Measurements from ENCODE around the gene PSMD6.

Gene PSMD6

DNA sequence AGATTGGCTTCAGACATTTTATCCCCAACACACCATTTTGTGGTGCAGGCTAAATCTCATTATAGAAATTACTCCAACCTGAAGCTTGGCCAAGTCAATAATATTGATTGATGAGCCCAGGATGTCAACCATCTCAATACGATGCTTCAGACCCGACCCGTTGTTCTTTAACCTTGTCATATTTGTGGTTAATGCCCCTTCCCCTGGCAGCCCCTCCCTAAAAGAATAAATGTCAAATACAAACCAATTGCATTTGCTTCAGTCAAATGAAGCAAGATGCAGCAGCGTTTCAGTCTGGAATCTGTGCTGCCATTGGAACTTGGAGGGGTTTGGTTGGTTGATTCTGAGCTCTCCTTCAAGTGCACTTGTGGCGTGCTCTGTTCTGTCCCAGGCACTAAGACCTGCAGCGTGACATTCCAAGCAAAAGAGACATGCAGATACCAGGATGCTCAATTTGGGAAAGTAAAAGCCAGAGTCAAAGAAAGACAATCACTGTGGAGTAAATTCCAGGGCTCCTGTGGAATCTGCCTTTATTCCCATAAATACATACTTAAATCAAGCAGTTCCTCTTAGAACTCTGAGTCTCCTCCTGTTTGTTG is 23.8 kb upstream of the PSMD6 start:
- Histone ChIP-seq H3K36me3 (ENCODE audit: control insufficient read depth in 2 of 2, insufficient read depth in 2 of 2, low read length in 2 of 2) (no peaks in the 10 kb centered on the region), H3K9ac (ENCODE audit: low read depth in 1 of 2, low read length in 2 of 2) (no peak overlapping the region), H3K9me3 (ENCODE audit: control insufficient read depth in 2 of 2, low read length in 2 of 2) (no peaks in the 10 kb centered on the region), H3K27me3 (ENCODE audit: control insufficient read depth in 2 of 2, insufficient read depth in 2 of 2, low read length in 2 of 2) (no peaks in the 10 kb centered on the region), H3K27ac (ENCODE audit: low read depth in 2 of 2, low read length in 2 of 2) (no peak overlapping the region), H3K4me1 (ENCODE audit: control insufficient read depth in 2 of 2, insufficient read depth in 2 of 2, low read length in 2 of 2) (no peaks in the 10 kb centered on the region), H3K4me3 (ENCODE audit: low read length in 2 of 2) (no peak overlapping the region)

DNA sequence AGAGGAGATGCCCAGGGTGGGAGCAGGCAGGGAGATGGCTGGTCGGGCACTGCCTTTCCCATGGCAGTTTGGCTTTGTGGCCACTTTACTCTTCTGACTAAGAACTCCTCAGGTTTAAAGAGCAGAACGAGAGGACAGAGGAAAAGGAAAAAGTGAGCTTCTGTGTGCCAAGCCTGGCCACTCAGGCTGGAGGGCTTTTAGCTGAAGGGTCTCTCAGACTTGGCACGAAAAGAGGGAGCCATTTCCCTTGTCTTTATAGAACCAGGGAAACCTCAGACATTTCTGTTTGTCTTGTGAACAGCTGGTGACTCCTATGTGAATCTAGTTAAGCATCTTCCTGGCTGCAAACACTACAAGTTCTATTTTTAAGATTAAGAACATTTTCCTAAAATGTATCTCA is 23.3 kb upstream of the PSMD6 start:
- Histone ChIP-seq H3K27me3 (ENCODE audit: control insufficient read depth in 2 of 2, insufficient read depth in 2 of 2, low read length in 2 of 2) (no peaks in the 10 kb centered on the region), H3K4me3 (ENCODE audit: low read length in 2 of 2) (no peak overlapping the region), H3K9me3 (ENCODE audit: control insufficient read depth in 2 of 2, low read length in 2 of 2) (no peaks in the 10 kb centered on the region), H3K27ac (ENCODE audit: low read depth in 2 of 2, low read length in 2 of 2) (no peak overlapping the region), H3K36me3 (ENCODE audit: control insufficient read depth in 2 of 2, insufficient read depth in 2 of 2, low read length in 2 of 2) (no peaks in the 10 kb centered on the region), H3K9ac (ENCODE audit: low read depth in 1 of 2, low read length in 2 of 2) (no peak overlapping the region), H3K4me1 (ENCODE audit: control insufficient read depth in 2 of 2, insufficient read depth in 2 of 2, low read length in 2 of 2) (no peaks in the 10 kb centered on the region)

DNA sequence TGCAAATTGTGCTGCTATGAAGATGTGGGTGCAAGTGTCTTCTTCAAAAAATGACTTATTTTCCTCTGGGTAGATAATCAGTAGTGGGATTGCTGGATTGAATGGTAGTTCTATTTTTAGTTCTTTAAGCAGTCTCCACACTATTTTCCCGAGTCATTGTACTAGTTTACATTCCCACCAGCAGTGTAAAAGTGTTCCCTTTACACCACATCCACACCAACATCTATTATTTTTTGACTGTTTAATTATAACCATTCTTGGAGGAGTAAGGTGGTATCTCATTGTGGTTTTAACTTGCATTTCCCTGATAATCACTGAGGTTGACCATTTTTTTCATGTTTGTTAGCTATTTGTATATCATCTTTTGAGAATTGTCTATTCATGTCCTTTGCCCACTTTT is 19.7 kb upstream of the PSMD6 start:
- no peaks in the 10 kb centered on the region for H3K4me1 ChIP-seq (ENCODE audit: control insufficient read depth in 2 of 2, insufficient read depth in 2 of 2, low read length in 2 of 2)
- no peak overlapping the region for H3K27ac ChIP-seq (ENCODE audit: low read depth in 2 of 2, low read length in 2 of 2)
- H3K27me3 ChIP-seq (ENCODE audit: control insufficient read depth in 2 of 2, insufficient read depth in 2 of 2, low read length in 2 of 2): peaks cover 0 to 3% of the 10 kb centered on the region in 2 donors
- no peaks in the 10 kb centered on the region for H3K9me3 ChIP-seq (ENCODE audit: control insufficient read depth in 2 of 2, low read length in 2 of 2)
- H3K4me3 ChIP-seq (ENCODE audit: low read length in 2 of 2): no peak overlapping the region
- no peaks in the 10 kb centered on the region for H3K36me3 ChIP-seq (ENCODE audit: control insufficient read depth in 2 of 2, insufficient read depth in 2 of 2, low read length in 2 of 2)
- no peak overlapping the region for H3K9ac ChIP-seq (ENCODE audit: low read depth in 1 of 2, low read length in 2 of 2)

DNA sequence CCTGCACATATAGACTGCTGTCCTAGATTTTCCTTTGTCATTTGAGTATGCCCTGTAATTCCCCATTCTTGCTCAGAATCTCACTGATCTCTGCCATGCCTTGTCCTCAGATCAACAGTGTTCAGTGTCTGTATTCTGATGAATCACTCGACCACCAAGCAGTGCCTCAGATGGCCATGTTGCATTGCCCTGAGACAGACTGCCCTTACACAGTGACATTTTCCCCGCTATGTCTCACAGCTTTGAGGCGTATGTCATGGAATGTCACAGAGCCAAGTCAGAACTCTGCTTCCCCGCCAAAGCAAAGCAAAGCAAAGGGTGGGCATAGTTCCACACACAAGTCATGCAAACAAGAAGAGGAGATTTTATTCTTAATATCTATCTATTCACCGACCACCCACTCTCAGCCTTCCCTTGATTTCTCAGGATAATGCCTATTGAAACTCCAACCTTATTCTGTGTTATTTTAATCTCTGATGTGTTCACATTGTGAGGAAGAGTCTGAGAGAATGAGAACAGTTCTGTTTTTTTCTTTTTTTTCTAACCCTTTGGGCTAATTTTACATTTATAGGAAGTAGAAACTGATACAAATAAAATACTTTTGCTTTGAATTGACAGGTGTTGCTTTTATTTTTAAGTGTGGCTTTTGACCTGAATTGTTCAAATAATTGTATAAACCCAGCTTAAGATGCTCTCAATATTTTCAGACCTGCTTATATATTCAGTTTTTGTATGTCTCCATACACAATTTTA is 16.9 kb upstream of the PSMD6 start:
- H3K4me1 ChIP-seq (ENCODE audit: control insufficient read depth in 2 of 2, insufficient read depth in 2 of 2, low read length in 2 of 2): no peaks in the 10 kb centered on the region
- H3K27me3 ChIP-seq (ENCODE audit: control insufficient read depth in 2 of 2, insufficient read depth in 2 of 2, low read length in 2 of 2): peaks cover 0 to 3% of the 10 kb centered on the region in 2 donors
- H3K9ac ChIP-seq (ENCODE audit: low read depth in 1 of 2, low read length in 2 of 2): no peak overlapping the region
- H3K4me3 ChIP-seq (ENCODE audit: low read length in 2 of 2): no peak overlapping the region
- no peaks in the 10 kb centered on the region for H3K9me3 ChIP-seq (ENCODE audit: control insufficient read depth in 2 of 2, low read length in 2 of 2)
- no peaks in the 10 kb centered on the region for H3K36me3 ChIP-seq (ENCODE audit: control insufficient read depth in 2 of 2, insufficient read depth in 2 of 2, low read length in 2 of 2)
- H3K27ac ChIP-seq (ENCODE audit: low read depth in 2 of 2, low read length in 2 of 2): no peak overlapping the region

DNA sequence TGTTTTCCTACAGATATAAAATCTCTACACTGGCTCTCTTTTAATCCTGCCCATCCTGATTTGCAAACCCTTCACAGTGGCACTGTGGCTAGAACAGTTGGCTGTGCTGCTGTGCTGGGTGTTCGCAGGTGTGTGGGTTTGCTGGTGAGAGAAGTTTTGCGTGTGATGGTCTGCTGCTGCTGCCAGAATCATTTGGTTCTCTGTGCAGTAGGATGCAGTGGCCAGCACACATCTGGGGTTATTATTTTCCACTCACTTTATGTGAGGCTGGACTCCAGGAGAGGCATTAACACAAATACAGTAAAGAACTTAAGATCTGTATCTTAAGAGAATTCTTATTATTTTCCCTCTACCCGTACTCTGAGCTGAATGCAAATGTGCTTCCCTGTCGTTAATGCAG is 16.0 kb upstream of the PSMD6 start:
- no peaks in the 10 kb centered on the region for H3K4me1 ChIP-seq (ENCODE audit: control insufficient read depth in 2 of 2, insufficient read depth in 2 of 2, low read length in 2 of 2)
- H3K27me3 ChIP-seq (ENCODE audit: control insufficient read depth in 2 of 2, insufficient read depth in 2 of 2, low read length in 2 of 2): peaks cover 0 to 3% of the 10 kb centered on the region in 2 donors
- no peaks in the 10 kb centered on the region for H3K9me3 ChIP-seq (ENCODE audit: control insufficient read depth in 2 of 2, low read length in 2 of 2)
- no peak overlapping the region for H3K9ac ChIP-seq (ENCODE audit: low read depth in 1 of 2, low read length in 2 of 2)
- H3K36me3 ChIP-seq (ENCODE audit: control insufficient read depth in 2 of 2, insufficient read depth in 2 of 2, low read length in 2 of 2): no peaks in the 10 kb centered on the region
- H3K27ac ChIP-seq (ENCODE audit: low read depth in 2 of 2, low read length in 2 of 2): no peak overlapping the region
- no peak overlapping the region for H3K4me3 ChIP-seq (ENCODE audit: low read length in 2 of 2)

DNA sequence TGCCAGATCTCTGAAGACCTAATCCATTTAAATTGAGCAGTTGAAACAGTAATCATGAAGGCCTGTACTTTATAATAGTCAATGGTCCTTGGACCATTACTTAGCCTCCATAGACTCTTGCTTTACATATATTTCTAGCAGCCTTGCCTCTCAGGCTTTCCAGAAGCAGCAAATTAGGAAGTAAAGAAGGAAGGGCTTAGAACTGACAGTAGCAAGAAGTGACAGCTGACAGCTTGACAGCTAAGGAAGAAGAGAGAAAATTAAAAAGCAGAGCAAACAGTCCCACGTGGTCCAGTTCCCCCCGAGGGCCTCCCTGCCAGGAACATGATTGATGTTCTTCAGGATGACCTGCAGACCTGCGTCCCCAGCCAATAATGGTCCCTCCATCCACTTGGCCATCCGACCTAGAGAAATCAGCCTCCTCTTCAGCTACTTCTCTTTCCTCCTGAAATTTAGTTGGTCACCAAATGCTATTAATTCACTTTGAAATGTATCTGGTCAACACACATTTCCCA is 15.0 kb upstream of the PSMD6 start:
- no peak overlapping the region for H3K27ac ChIP-seq (ENCODE audit: low read depth in 2 of 2, low read length in 2 of 2)
- no peaks in the 10 kb centered on the region for H3K4me1 ChIP-seq (ENCODE audit: control insufficient read depth in 2 of 2, insufficient read depth in 2 of 2, low read length in 2 of 2)
- no peak overlapping the region for H3K9ac ChIP-seq (ENCODE audit: low read depth in 1 of 2, low read length in 2 of 2)
- H3K9me3 ChIP-seq (ENCODE audit: control insufficient read depth in 2 of 2, low read length in 2 of 2): no peaks in the 10 kb centered on the region
- H3K27me3 ChIP-seq (ENCODE audit: control insufficient read depth in 2 of 2, insufficient read depth in 2 of 2, low read length in 2 of 2): peaks cover 0 to 3% of the 10 kb centered on the region in 2 donors
- no peaks in the 10 kb centered on the region for H3K36me3 ChIP-seq (ENCODE audit: control insufficient read depth in 2 of 2, insufficient read depth in 2 of 2, low read length in 2 of 2)
- no peak overlapping the region for H3K4me3 ChIP-seq (ENCODE audit: low read length in 2 of 2)

DNA sequence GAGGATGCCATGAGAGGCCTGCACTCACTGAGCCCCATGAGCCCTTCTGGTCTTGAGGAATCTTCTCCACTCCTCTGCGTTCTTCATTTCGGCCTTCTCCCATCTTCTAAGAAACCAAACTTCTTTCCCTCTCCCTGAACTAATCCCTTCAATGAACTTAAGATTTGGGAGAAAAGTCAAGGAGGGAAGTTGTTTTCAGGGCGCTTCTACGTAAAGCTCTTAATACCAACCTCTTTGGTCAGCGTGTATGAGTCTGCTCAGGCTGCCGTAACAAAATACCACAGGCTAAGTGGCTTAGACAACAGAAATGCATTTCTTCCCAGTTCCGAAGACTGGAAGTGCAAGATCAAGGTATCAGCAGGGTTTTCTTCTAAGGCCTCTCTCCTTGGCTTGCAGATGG is 13.8 kb upstream of the PSMD6 start:
- H3K27me3 ChIP-seq (ENCODE audit: control insufficient read depth in 2 of 2, insufficient read depth in 2 of 2, low read length in 2 of 2): peaks cover 0 to 3% of the 10 kb centered on the region in 2 donors
- no peak overlapping the region for H3K27ac ChIP-seq (ENCODE audit: low read depth in 2 of 2, low read length in 2 of 2)
- H3K9ac ChIP-seq (ENCODE audit: low read depth in 1 of 2, low read length in 2 of 2): no peak overlapping the region
- no peaks in the 10 kb centered on the region for H3K36me3 ChIP-seq (ENCODE audit: control insufficient read depth in 2 of 2, insufficient read depth in 2 of 2, low read length in 2 of 2)
- no peaks in the 10 kb centered on the region for H3K9me3 ChIP-seq (ENCODE audit: control insufficient read depth in 2 of 2, low read length in 2 of 2)
- no peak overlapping the region for H3K4me3 ChIP-seq (ENCODE audit: low read length in 2 of 2)
- no peaks in the 10 kb centered on the region for H3K4me1 ChIP-seq (ENCODE audit: control insufficient read depth in 2 of 2, insufficient read depth in 2 of 2, low read length in 2 of 2)

DNA sequence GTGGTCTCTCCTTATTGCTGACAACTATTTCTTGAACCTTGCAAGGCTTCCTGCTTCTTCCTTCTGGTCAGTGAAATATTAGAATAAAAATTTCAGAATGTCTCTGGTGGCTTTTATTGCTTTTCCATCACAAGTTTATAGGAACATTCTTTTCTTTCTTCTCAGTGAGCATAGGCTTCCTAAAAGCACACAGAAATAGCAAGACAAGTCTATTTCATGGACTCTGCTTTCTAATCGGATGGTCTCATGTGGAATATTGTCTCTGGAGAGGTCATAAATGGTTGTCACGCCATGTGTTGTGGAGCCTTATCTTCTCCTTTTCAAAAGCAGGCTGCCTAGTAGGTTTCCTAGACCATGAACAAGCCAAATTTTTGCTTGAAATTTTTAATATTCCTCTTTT is 9.8 kb upstream of the PSMD6 start:
- H3K9me3 ChIP-seq (ENCODE audit: control insufficient read depth in 2 of 2, low read length in 2 of 2): no peaks in the 10 kb centered on the region
- H3K4me3 ChIP-seq (ENCODE audit: low read length in 2 of 2): no peak overlapping the region
- H3K9ac ChIP-seq (ENCODE audit: low read depth in 1 of 2, low read length in 2 of 2): no peak overlapping the region
- no peaks in the 10 kb centered on the region for H3K36me3 ChIP-seq (ENCODE audit: control insufficient read depth in 2 of 2, insufficient read depth in 2 of 2, low read length in 2 of 2)
- H3K27ac ChIP-seq (ENCODE audit: low read depth in 2 of 2, low read length in 2 of 2): no peak overlapping the region
- H3K27me3 ChIP-seq (ENCODE audit: control insufficient read depth in 2 of 2, insufficient read depth in 2 of 2, low read length in 2 of 2): peaks cover 2 to 8% of the 10 kb centered on the region in 2 donors
- peaks cover 3 to 5% of the 10 kb centered on the region in 2 donors for H3K4me1 ChIP-seq (ENCODE audit: control insufficient read depth in 2 of 2, insufficient read depth in 2 of 2, low read length in 2 of 2)

DNA sequence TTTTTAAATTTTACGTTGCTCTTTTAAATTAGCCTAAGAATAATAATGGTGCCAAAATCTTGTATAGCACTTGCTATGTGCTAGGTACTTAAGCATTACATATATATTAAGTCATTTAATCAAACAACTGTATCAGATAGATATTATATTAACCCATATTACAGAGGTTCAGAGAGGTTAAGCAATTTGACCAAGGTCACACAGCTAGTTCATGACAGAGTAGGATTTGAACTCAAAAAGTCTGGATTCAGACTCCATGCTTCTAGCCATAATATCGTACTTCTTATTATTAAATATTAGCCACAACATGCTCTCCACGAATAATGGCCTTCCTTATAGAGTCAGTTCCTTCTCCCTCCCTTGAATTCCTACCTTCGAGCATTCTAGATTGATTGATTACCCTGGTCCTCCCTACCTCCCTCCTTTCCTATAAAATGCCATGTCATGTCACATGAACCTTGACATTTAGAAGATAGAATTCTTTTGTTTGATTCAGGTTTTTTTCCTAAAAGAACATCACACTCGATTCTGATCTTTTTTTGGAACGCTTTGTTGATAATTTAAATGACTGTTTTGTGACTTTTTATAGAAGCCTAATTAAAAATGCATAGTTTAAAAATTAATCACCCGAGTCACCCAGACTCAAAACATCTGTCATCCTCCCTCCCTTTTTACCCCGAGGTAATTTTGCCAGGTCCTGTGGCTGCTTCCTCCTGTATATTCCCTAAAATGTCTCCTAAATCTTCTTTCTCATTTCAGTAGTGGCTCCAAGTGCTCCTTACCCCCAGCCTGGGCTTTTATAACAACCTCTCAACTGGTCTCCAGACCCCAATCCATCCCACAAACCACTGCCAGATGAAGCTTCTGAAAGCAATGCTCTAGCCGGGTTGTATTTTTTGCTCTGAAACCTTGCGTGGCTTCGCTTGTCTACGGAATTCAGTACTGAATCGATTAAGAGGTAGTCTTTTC is 8.5 kb upstream of the PSMD6 start:
- H3K9me3 ChIP-seq (ENCODE audit: control insufficient read depth in 2 of 2, low read length in 2 of 2): no peaks in the 10 kb centered on the region
- no peak overlapping the region for H3K9ac ChIP-seq (ENCODE audit: low read depth in 1 of 2, low read length in 2 of 2)
- peaks cover 3 to 5% of the 10 kb centered on the region in 2 donors for H3K4me1 ChIP-seq (ENCODE audit: control insufficient read depth in 2 of 2, insufficient read depth in 2 of 2, low read length in 2 of 2)
- peaks cover 2 to 12% of the 10 kb centered on the region in 2 donors for H3K27me3 ChIP-seq (ENCODE audit: control insufficient read depth in 2 of 2, insufficient read depth in 2 of 2, low read length in 2 of 2)
- H3K36me3 ChIP-seq (ENCODE audit: control insufficient read depth in 2 of 2, insufficient read depth in 2 of 2, low read length in 2 of 2): no peaks in the 10 kb centered on the region
- no peak overlapping the region for H3K4me3 ChIP-seq (ENCODE audit: low read length in 2 of 2)
- no peak overlapping the region for H3K27ac ChIP-seq (ENCODE audit: low read depth in 2 of 2, low read length in 2 of 2)

DNA sequence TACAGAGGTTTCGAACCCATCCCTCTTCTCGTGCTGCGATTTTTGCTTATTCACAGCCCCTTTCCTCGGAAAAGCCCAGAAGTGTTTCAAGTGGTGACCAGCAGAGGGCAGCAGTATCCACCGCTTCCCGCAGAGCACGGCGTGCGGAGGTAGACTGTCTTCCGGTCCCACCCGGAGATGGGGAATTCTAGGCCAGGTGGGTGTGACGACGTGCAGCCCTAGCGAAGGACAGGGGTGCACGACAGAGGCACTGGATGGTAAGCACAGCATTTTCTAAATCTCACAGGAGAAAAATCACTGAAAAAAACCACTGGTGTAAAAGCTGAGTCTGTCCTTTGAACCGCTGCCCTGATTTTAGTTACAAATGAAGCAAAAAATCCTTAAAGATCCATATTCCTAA is 7.4 kb upstream of the PSMD6 start:
- H3K4me3 ChIP-seq (ENCODE audit: low read length in 2 of 2): peak overlapping the region; percentile 52 to 67

More for the DNA sequence above, 7.4 kb upstream of the PSMD6 start:
- Histone ChIP-seq H3K9me3 (ENCODE audit: control insufficient read depth in 2 of 2, low read length in 2 of 2) (no peaks in the 10 kb centered on the region), H3K27me3 (ENCODE audit: control insufficient read depth in 2 of 2, insufficient read depth in 2 of 2, low read length in 2 of 2) (peaks cover 2 to 12% of the 10 kb centered on the region in 2 donors), H3K27ac (ENCODE audit: low read depth in 2 of 2, low read length in 2 of 2) (no peak overlapping the region), H3K36me3 (ENCODE audit: control insufficient read depth in 2 of 2, insufficient read depth in 2 of 2, low read length in 2 of 2) (no peaks in the 10 kb centered on the region), H3K4me1 (ENCODE audit: control insufficient read depth in 2 of 2, insufficient read depth in 2 of 2, low read length in 2 of 2) (peaks cover 3 to 5% of the 10 kb centered on the region in 2 donors), H3K9ac (ENCODE audit: low read depth in 1 of 2, low read length in 2 of 2) (peak overlapping the region in 1 of 2 donors; percentile 5)
